Measurements from ENCODE around the gene LDOC1. TPM values are rescaled to one million over a fixed set of nuclear protein-coding genes. Genes with fewer than 3 reads are reported as not detected.

LDOC1 gene
- total and polyA plus RNA-seq, 2 of the 13 experiments (the other 11 are each of a cell fraction or from before 2014, with no cell fraction given) = not detected

- no peaks in the 10 kb centered on the region for H4K20me1 ChIP-seq (ENCODE audit: insufficient read depth, low read length)
- no peaks in the 10 kb centered on the region for H3K27me3 ChIP-seq (ENCODE audit: control insufficient read depth in 1 of 2, insufficient read depth in 2 of 2, low read length in 2 of 2)
- no peaks in the 10 kb centered on the region for H3K9me3 ChIP-seq (ENCODE audit: low read length)
- FAIRE-seq (no peak), ATAC-seq (no peak), DNase-seq (ENCODE audit: low spot score) (no peak)
- TF ChIP-seq ZNF773 (CRISPR knock-in tag; IDR thresholded peaks at IDR 0.05; ENCODE audit: borderline replicate concordance) (no peak), CENPT (CRISPR knock-in tag; IDR thresholded peaks at IDR 0.05; ENCODE audit: low read depth) (no peak), ZSCAN29 (CRISPR knock-in tag; conservative IDR thresholded peaks at IDR 0.05) (no peak), GRHL1 (CRISPR knock-in tag; conservative IDR thresholded peaks at IDR 0.05) (no peak), ZNF703 (CRISPR knock-in tag; IDR thresholded peaks at IDR 0.05; ENCODE audit: borderline replicate concordance) (no peak), ATRX (CRISPR knock-in tag; IDR thresholded peaks at IDR 0.05; ENCODE audit: borderline replicate concordance) (no peak), ZEB1 (IDR thresholded peaks at IDR 0.05; ENCODE audit: insufficient replicate concordance, low read depth) (no peak), CEBPB (IDR thresholded peaks at IDR 0.05; ENCODE audit: borderline replicate concordance, low read depth, low read length) (no peak), KDM5B (CRISPR knock-in tag; IDR thresholded peaks at IDR 0.05; ENCODE audit: borderline replicate concordance) (no peak), ZNF432 (CRISPR knock-in tag; IDR thresholded peaks at IDR 0.05; ENCODE audit: borderline replicate concordance) (no peak), POGZ (CRISPR knock-in tag; IDR thresholded peaks at IDR 0.05) (no peak), STAT5B (CRISPR knock-in tag; IDR thresholded peaks at IDR 0.05) (no peak), REXO4 (CRISPR knock-in tag; IDR thresholded peaks at IDR 0.05; ENCODE audit: borderline replicate concordance) (no peak), KMT2B (CRISPR knock-in tag; IDR thresholded peaks at IDR 0.05) (no peak), ZNF451 (CRISPR knock-in tag; IDR thresholded peaks at IDR 0.05) (no peak)
- TF ChIP-seq, protein P1, sequence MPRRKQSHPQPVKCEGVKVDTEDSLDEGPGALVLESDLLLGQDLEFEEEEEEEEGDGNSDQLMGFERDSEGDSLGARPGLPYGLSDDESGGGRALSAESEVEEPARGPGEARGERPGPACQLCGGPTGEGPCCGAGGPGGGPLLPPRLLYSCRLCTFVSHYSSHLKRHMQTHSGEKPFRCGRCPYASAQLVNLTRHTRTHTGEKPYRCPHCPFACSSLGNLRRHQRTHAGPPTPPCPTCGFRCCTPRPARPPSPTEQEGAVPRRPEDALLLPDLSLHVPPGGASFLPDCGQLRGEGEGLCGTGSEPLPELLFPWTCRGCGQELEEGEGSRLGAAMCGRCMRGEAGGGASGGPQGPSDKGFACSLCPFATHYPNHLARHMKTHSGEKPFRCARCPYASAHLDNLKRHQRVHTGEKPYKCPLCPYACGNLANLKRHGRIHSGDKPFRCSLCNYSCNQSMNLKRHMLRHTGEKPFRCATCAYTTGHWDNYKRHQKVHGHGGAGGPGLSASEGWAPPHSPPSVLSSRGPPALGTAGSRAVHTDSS (CRISPR knock-in tag; conservative IDR thresholded peaks at IDR 0.05) = no peak
- TF ChIP-seq, protein P2, sequence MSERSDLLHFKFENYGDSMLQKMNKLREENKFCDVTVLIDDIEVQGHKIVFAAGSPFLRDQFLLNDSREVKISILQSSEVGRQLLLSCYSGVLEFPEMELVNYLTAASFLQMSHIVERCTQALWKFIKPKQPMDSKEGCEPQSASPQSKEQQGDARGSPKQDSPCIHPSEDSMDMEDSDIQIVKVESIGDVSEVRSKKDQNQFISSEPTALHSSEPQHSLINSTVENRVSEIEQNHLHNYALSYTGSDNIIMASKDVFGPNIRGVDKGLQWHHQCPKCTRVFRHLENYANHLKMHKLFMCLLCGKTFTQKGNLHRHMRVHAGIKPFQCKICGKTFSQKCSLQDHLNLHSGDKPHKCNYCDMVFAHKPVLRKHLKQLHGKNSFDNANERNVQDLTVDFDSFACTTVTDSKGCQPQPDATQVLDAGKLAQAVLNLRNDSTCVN (CRISPR knock-in tag; IDR thresholded peaks at IDR 0.05; ENCODE audit: borderline replicate concordance) = no peak
- H3K4me2 ChIP-seq (ENCODE audit: low read depth, low read length) = no peak overlapping the region
- no TSS peak for BruUV-seq (replicated peaks)
- in situ Hi-C loops (cut with HindIII; ENCODE audit: extremely low pct_ligation_motif_present, low pct_unique_long_range_greater_than_20kb) (no loop called here), intact Hi-C loops (cut with micrococcal nuclease; ENCODE audit: unreplicated experiment) (no loop called here)
- H3K79me2 ChIP-seq (ENCODE audit: insufficient read depth, low read length) = no peaks in the 10 kb centered on the region
- no peaks in the 10 kb centered on the region for H3K4me1 ChIP-seq (ENCODE audit: insufficient read depth, low read length)
- CTCF ChIA-PET (ENCODE audit: low intra/inter-chr PET ratio, low total read pairs) = no interaction called here
- H3K4me3 ChIP-seq (replicated peaks in 1 of 3; ENCODE audit: insufficient read depth in 1 of 3, low read depth in 2 of 3, low read length in 3 of 3) = no peak overlapping the region
- no peaks in the 10 kb centered on the region for H3K36me3 ChIP-seq (replicated peaks in 1 of 2; ENCODE audit: control insufficient read depth in 1 of 2, insufficient read depth in 2 of 2, low read length in 2 of 2)
- POLR2A ChIA-PET = no interaction called here
- no peak overlapping the region for H3K27ac ChIP-seq (ENCODE audit: extremely low read length, insufficient read depth, low read length)
- no peak overlapping the region for H3K9ac ChIP-seq (ENCODE audit: insufficient read depth, low read depth, low read length)
- WGBS (ENCODE audit: low lambda C conversion rate) = 49% methylated on average over 2 of the region's 2 CpGs
- H2AFZ ChIP-seq (ENCODE audit: low read length) = no peak overlapping the region
Measured at GRCh38 chrX:141221611-141222010, 44.7 kb upstream of the LDOC1 start.

Data from HepG2 (cell line).